ENCODE results near the gene PRLR. TPM values are rescaled to one million over a fixed set of nuclear protein-coding genes. Genes with fewer than 3 reads are reported as not detected.

Gene PRLR
- total and polyA plus RNA-seq, 2 experiments from 2014 or later = 0.31 to 2.2 TPM

DNA sequence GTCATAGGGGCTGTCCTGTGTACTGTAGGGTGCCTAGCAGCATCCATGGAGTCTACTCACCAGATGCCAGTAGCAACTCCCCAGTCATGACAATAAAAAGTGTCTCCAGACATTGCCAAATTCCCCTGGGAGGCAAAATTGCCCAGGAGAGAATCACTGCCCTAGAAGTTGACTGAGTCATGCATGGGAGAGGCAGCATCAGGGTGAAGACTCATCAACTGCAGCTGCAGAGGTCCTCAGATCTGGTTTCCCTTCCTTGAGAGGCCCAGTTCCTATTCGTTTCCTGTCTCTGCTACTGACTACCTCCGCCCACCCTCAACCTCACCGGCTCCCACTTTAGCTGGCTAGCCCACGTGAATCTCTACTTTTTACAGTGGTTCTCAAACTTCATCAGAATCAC lies 93.9 kb downstream of the PRLR start:
- H3F3A ChIP-seq (replicated peaks; ENCODE audit: low read depth) = no peaks in the 10 kb centered on the region
- no peak overlapping the region for H2AFZ ChIP-seq
- Mint-ChIP-seq H3K4me3 (no peak overlapping the region), H3K27me3 (ENCODE audit: insufficient read depth, low read depth, poor library complexity) (peaks cover 2% of the 10 kb centered on the region), H3K27ac (no peak overlapping the region), H3K4me1 (no peaks in the 10 kb centered on the region), H3K36me3 (ENCODE audit: low read depth) (no peaks in the 10 kb centered on the region), H3K9me3 (no peaks in the 10 kb centered on the region)
- no peaks in the 10 kb centered on the region for H3K79me2 ChIP-seq (replicated peaks; ENCODE audit: insufficient read depth)
- H3K27me3 ChIP-seq (ENCODE audit: insufficient read depth) = no peaks in the 10 kb centered on the region
- ATAC-seq (no peak), DNase-seq (ENCODE audit: low spot score) (no peak)
- TF ChIP-seq POLR2AphosphoS5 (IDR thresholded peaks at IDR 0.05; ENCODE audit: low read depth) = no peak
- TF ChIP-seq, protein P1, sequence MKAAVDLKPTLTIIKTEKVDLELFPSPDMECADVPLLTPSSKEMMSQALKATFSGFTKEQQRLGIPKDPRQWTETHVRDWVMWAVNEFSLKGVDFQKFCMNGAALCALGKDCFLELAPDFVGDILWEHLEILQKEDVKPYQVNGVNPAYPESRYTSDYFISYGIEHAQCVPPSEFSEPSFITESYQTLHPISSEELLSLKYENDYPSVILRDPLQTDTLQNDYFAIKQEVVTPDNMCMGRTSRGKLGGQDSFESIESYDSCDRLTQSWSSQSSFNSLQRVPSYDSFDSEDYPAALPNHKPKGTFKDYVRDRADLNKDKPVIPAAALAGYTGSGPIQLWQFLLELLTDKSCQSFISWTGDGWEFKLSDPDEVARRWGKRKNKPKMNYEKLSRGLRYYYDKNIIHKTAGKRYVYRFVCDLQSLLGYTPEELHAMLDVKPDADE (IDR thresholded peaks at IDR 0.05) = no peak
- no peak for TF ChIP-seq NANOG (IDR thresholded peaks at IDR 0.05; ENCODE audit: borderline replicate concordance)
- TF ChIP-seq CTCF (conservative IDR thresholded peaks at IDR 0.05; ENCODE audit: low read depth in 2 of 2) = no peak
- no peak for TF ChIP-seq STAT1 (IDR thresholded peaks at IDR 0.05; ENCODE audit: unreplicated experiment)
- TF ChIP-seq, protein P2, sequence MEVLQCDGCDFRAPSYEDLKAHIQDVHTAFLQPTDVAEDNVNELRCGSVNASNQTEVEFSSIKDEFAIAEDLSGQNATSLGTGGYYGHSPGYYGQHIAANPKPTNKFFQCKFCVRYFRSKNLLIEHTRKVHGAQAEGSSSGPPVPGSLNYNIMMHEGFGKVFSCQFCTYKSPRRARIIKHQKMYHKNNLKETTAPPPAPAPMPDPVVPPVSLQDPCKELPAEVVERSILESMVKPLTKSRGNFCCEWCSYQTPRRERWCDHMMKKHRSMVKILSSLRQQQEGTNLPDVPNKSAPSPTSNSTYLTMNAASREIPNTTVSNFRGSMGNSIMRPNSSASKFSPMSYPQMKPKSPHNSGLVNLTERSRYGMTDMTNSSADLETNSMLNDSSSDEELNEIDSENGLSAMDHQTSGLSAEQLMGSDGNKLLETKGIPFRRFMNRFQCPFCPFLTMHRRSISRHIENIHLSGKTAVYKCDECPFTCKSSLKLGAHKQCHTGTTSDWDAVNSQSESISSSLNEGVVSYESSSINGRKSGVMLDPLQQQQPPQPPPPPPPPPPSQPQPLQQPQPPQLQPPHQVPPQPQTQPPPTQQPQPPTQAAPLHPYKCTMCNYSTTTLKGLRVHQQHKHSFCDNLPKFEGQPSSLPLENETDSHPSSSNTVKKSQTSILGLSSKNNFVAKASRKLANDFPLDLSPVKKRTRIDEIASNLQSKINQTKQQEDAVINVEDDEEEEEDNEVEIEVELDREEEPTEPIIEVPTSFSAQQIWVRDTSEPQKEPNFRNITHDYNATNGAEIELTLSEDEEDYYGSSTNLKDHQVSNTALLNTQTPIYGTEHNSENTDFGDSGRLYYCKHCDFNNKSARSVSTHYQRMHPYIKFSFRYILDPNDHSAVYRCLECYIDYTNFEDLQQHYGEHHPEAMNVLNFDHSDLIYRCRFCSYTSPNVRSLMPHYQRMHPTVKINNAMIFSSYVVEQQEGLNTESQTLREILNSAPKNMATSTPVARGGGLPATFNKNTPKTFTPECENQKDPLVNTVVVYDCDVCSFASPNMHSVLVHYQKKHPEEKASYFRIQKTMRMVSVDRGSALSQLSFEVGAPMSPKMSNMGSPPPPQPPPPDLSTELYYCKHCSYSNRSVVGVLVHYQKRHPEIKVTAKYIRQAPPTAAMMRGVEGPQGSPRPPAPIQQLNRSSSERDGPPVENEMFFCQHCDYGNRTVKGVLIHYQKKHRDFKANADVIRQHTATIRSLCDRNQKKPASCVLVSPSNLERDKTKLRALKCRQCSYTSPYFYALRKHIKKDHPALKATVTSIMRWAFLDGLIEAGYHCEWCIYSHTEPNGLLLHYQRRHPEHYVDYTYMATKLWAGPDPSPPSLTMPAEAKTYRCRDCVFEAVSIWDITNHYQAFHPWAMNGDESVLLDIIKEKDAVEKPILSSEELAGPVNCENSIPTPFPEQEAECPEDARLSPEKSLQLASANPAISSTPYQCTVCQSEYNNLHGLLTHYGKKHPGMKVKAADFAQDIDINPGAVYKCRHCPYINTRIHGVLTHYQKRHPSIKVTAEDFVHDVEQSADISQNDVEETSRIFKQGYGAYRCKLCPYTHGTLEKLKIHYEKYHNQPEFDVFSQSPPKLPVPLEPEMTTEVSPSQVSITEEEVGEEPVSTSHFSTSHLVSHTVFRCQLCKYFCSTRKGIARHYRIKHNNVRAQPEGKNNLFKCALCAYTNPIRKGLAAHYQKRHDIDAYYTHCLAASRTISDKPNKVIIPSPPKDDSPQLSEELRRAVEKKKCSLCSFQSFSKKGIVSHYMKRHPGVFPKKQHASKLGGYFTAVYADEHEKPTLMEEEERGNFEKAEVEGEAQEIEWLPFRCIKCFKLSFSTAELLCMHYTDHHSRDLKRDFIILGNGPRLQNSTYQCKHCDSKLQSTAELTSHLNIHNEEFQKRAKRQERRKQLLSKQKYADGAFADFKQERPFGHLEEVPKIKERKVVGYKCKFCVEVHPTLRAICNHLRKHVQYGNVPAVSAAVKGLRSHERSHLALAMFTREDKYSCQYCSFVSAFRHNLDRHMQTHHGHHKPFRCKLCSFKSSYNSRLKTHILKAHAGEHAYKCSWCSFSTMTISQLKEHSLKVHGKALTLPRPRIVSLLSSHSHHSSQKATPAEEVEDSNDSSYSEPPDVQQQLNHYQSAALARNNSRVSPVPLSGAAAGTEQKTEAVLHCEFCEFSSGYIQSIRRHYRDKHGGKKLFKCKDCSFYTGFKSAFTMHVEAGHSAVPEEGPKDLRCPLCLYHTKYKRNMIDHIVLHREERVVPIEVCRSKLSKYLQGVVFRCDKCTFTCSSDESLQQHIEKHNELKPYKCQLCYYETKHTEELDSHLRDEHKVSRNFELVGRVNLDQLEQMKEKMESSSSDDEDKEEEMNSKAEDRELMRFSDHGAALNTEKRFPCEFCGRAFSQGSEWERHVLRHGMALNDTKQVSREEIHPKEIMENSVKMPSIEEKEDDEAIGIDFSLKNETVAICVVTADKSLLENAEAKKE (CRISPR knock-in tag; IDR thresholded peaks at IDR 0.05) = no peak
- TF ChIP-seq JUNB (IDR thresholded peaks at IDR 0.05; ENCODE audit: unreplicated experiment) = no peak
- TF ChIP-seq ZNF114 (CRISPR knock-in tag; IDR thresholded peaks at IDR 0.05) = no peak
- TF ChIP-seq ZNF331 (CRISPR knock-in tag; IDR thresholded peaks at IDR 0.05; ENCODE audit: low read depth) = no peak
- no peak for TF ChIP-seq CREB1 (CRISPR knock-in tag; IDR thresholded peaks at IDR 0.05; ENCODE audit: low read depth)
- no peak for TF ChIP-seq EZH2 (IDR thresholded peaks at IDR 0.05; ENCODE audit: low read depth, unreplicated experiment)
- no peak for TF ChIP-seq EZH2phosphoT487 (IDR thresholded peaks at IDR 0.05; ENCODE audit: unreplicated experiment)
- TF ChIP-seq REST (IDR thresholded peaks at IDR 0.05; ENCODE audit: unreplicated experiment) = no peak
- H3K4me2 ChIP-seq = no peak overlapping the region
- no peak overlapping the region for H3K4me3 ChIP-seq
- peaks cover 10% of the 10 kb centered on the region for H3K9me2 ChIP-seq (ENCODE audit: insufficient read depth)
- H4K20me1 ChIP-seq (replicated peaks; ENCODE audit: insufficient read depth) = no peaks in the 10 kb centered on the region; the same call in 1 of the 2 replicates
- no peaks in the 10 kb centered on the region for H3K36me3 ChIP-seq (ENCODE audit: insufficient read depth)
- no peaks in the 10 kb centered on the region for H3K4me1 ChIP-seq (ENCODE audit: insufficient read depth)
- H3K27ac ChIP-seq (ENCODE audit: low read depth) = no peak overlapping the region
